ENCODE results near the gene LRIG2.

GRCh38 chr1:113041569-113042284 is 31.3 kb upstream of the LRIG2 start:
- TF ChIP-seq CTCF (IDR thresholded peaks at IDR 0.05) (no peak), EP300 (IDR thresholded peaks at IDR 0.05) (no peak), POLR2A (IDR thresholded peaks at IDR 0.05) (no peak)

Data from sigmoid colon (tissue), 4 donors.